Astrocyte of the cerebellum (primary cell): ENCODE results near the gene MED28.
A peak's percentile ranks its signal among the peaks of the same experiment; 100 is the strongest.

Experiments
- DNase-seq: peaks from one replicate; pipeline ENCODE4 v3.0.0-alpha.2; 2011; ENCODE audit warnings: low read depth
- H3K4me3 ChIP-seq: 2 replicates; pipeline ENCODE4 v1.5.1; 2011; ENCODE audit warnings: mild to moderate bottlenecking, low read depth, low read length, moderate library complexity
- CTCF ChIP-seq: IDR thresholded peaks from 2 replicates; pipeline ENCODE4 v1.5.1; 2012; ENCODE audit warnings: low read length, low read depth, moderate library complexity, mild to moderate bottlenecking; ENCODE audit errors: missing control alignments
- in situ Hi-C: cut with HindIII; loops from 2 replicates; pipeline ENCODE4 v1.10.0; 2017; ENCODE audit warnings: low sequenced_read_pairs

Gene MED28

DNA sequence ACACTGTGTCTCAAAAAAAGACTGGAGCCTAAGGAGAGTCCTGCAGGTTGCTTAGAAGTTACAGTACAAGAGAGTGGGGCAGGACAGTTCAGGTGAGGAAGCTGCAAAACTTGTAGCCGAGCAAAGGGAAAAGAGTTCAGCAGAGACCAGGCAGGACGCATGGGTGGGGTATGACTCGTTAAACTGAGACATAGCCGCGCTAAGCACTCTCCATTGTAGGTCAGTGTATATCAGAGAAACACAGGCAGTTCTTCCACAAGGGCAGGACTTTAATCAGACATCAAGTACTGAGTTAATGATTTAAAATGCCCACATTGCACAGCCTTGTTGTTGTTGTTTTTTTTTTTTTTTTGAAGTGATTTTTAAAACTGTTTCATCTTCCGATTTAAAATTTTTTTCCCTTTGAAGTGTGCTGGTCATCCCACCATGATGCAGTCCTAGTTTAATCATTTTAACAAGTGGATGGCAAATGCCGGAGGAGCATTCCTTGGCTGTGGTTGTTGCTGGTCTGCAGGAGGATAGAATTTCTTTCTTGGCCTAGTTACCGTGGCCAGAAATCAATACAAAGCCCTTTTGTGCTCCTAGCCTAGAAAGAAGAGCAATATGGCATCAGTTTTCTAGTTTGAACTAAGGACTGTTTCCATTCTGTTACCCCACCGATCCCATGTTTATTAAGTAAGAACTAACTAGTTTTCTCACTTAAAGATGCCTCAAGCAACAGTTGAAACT, 27.2 kb upstream of the MED28 start:
- TF ChIP-seq CTCF = no peak
- in situ Hi-C loops = no loop called here
- DNase-seq = no peak
- no peak overlapping the region for H3K4me3 ChIP-seq

GRCh38 chr4:17589355-17589754, 25.1 kb upstream of the MED28 start:
- no peak for DNase-seq
- H3K4me3 ChIP-seq = no peak overlapping the region
- no peak for TF ChIP-seq CTCF
- in situ Hi-C loops = no loop called here

DNA sequence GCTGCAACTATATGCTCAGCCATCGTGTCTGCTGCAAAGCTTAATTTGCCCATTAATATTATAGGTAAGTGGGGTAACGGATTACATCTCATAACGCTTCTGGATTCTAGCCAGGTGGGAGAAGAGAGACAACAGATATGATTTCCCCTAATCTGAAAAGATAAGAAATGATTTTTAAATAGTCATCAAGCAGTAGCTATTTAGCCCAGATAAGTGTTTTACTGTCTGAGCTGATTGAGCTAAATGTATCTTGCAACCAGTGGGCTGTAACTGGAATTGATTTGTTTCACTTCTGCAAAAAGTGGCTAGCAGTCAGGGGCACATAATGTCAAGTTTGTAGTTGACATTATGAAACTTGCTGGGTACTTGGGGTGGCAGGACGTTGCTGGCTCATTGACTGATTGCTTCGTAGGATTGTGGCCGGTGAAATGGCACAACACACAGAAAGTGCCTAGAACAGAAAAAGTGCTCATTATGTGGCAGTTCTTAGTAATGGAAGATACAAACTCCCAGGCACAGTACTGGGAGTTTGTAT, 18.9 kb upstream of the MED28 start:
- in situ Hi-C loops = no loop called here
- no peak overlapping the region for H3K4me3 ChIP-seq
- TF ChIP-seq CTCF = no peak
- DNase-seq = no peak

GRCh38 chr4:17597517-17597916, 16.9 kb upstream of the MED28 start:
- in situ Hi-C loops = no loop called here
- DNase-seq = no peak
- H3K4me3 ChIP-seq = no peak overlapping the region
- peak; percentile 37 for TF ChIP-seq CTCF

DNA sequence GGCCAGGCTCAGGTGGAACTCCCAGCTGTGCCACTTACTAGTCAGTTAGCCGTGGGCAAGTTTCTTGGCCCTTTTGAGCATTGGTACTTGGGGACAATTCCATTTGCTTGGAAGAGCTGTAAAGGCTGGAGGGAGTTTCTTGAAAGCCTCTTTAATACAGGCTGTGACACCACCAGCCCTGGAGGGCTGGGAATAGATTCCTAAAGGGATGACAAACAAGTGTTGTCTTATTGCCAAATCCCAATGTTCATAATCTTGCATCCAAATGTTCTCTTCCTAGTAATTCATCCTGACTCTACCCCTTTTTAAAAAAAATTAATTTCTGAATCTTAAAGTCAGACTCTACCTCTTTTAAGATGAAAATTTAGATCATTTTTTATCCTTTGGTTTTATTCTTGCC, 14.6 kb upstream of the MED28 start:
- H3K4me3 ChIP-seq = no peak overlapping the region
- no peak for DNase-seq

DNA sequence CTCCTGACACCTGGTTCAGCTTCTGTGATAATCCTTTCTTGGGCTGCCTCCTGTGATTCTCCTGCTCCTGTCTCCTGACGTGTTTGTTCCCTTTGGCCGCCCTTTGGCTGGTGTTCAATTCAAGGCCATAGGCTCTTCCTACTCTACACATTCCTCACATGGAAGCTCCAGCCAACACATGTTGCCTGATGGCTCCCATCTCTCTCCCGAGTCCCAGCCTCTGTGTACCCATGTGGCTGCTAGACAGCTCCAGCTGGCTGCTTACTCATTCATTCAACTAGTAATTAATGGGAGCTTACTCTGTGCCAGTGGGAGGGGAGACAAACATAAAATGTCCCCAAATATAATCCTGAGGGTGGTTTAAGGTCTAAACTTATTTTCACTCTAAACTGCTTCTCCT, 9.2 kb upstream of the MED28 start:
- in situ Hi-C loops = no loop called here
- no peak for DNase-seq
- no peak for TF ChIP-seq CTCF
- no peak overlapping the region for H3K4me3 ChIP-seq

More for the DNA sequence above, 14.6 kb upstream of the MED28 start:
- in situ Hi-C loops = no loop called here
- TF ChIP-seq CTCF = no peak
